Ishikawa (cell line): ENCODE results near the gene MAGOH.

Experiments used
- CEBPB ChIP-seq: IDR thresholded peaks from 2 replicates; pipeline ENCODE4 v1.6.1; 2012
- CREB1 ChIP-seq: IDR thresholded peaks from 2 replicates; pipeline ENCODE4 v1.6.1; 2012; ENCODE audit warnings: low read depth
- EGR1 ChIP-seq: IDR thresholded peaks from 2 replicates; pipeline ENCODE4 v1.6.1; 2012
- EP300 ChIP-seq: IDR thresholded peaks from 2 replicates; pipeline ENCODE4 v1.6.1; 2012; ENCODE audit warnings: borderline replicate concordance
- FOXM1 ChIP-seq: IDR thresholded peaks from 2 replicates; pipeline ENCODE4 v1.6.1; 2012; ENCODE audit warnings: low read depth, borderline replicate concordance
- MAX ChIP-seq: IDR thresholded peaks from 2 replicates; pipeline ENCODE4 v1.6.1; 2012
- NFIC ChIP-seq: IDR thresholded peaks from 2 replicates; pipeline ENCODE4 v1.6.1; 2012
- RAD21 ChIP-seq: IDR thresholded peaks from 2 replicates; pipeline ENCODE4 v1.6.1; 2012; ENCODE audit warnings: low read depth
- TAF1 ChIP-seq: IDR thresholded peaks from 2 replicates; pipeline ENCODE4 v1.6.1; 2012; ENCODE audit warnings: low read depth, mild to moderate bottlenecking
- TCF12 ChIP-seq: IDR thresholded peaks from 2 replicates; pipeline ENCODE4 v1.6.1; 2012; ENCODE audit warnings: low read depth
- TEAD4 ChIP-seq: IDR thresholded peaks from 2 replicates; pipeline ENCODE4 v1.6.1; 2012
- USF1 ChIP-seq: IDR thresholded peaks from 2 replicates; pipeline ENCODE4 v1.6.1; 2012
- YY1 ChIP-seq: IDR thresholded peaks from 2 replicates; pipeline ENCODE4 v1.6.1; 2012; ENCODE audit warnings: low read depth
- ZBTB7A ChIP-seq: IDR thresholded peaks from 2 replicates; pipeline ENCODE4 v1.6.1; 2012; ENCODE audit warnings: low read depth
- TF ChIP-seq, protein P1 (sequence below): IDR thresholded peaks from 2 replicates; pipeline ENCODE4 v1.6.1; 2012; ENCODE audit warnings: low read depth, mild to moderate bottlenecking

Gene MAGOH

DNA sequence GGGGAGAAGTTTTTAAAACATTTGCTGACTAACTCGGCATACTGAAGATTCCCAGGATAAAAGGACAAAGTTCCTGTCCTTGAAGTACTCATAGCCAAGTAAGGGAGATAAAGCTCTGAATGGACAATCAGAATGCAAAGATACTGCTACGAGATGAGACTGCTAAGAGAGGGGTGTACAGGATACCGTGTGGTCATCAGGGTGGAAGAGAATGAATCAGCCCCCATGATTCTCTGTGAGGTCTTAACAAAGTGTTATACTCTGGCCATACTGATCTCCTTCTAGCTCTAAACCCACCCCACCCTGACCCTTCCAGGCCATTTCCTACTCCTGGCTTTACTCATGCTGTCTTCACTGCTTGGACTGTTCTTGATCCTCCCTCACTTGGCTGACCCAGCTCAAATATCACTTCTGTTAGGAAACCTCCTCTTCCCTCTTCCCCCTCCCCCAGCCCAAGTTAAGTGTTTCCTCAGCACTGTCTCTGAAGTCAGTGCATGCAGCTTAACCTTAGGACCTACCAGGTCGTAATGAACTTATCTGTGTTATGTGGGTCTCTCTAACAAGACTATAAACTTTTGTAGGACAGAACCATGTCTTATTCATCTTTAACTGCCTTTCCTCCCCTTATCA lies 15.8 kb upstream of the MAGOH start:
- TF ChIP-seq, protein P1, sequence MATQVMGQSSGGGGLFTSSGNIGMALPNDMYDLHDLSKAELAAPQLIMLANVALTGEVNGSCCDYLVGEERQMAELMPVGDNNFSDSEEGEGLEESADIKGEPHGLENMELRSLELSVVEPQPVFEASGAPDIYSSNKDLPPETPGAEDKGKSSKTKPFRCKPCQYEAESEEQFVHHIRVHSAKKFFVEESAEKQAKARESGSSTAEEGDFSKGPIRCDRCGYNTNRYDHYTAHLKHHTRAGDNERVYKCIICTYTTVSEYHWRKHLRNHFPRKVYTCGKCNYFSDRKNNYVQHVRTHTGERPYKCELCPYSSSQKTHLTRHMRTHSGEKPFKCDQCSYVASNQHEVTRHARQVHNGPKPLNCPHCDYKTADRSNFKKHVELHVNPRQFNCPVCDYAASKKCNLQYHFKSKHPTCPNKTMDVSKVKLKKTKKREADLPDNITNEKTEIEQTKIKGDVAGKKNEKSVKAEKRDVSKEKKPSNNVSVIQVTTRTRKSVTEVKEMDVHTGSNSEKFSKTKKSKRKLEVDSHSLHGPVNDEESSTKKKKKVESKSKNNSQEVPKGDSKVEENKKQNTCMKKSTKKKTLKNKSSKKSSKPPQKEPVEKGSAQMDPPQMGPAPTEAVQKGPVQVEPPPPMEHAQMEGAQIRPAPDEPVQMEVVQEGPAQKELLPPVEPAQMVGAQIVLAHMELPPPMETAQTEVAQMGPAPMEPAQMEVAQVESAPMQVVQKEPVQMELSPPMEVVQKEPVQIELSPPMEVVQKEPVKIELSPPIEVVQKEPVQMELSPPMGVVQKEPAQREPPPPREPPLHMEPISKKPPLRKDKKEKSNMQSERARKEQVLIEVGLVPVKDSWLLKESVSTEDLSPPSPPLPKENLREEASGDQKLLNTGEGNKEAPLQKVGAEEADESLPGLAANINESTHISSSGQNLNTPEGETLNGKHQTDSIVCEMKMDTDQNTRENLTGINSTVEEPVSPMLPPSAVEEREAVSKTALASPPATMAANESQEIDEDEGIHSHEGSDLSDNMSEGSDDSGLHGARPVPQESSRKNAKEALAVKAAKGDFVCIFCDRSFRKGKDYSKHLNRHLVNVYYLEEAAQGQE, result no peak
- TF ChIP-seq YY1 (no peak), TCF12 (no peak), ZBTB7A (no peak), USF1 (no peak), CREB1 (no peak), TAF1 (no peak), EGR1 (no peak), FOXM1 (no peak), RAD21 (no peak), EP300 (no peak), CEBPB (no peak), NFIC (no peak), TEAD4 (no peak), MAX (no peak)

- TF ChIP-seq CEBPB (no peak), TCF12 (no peak), YY1 (no peak), EGR1 (no peak), FOXM1 (no peak), USF1 (no peak), TAF1 (no peak), TEAD4 (no peak), MAX (no peak), NFIC (no peak), ZBTB7A (no peak)
Observed at GRCh38 chr1:53250325-53250724, 12.0 kb upstream of the MAGOH start.

GRCh38 chr1:53249706-53250105 lies 11.4 kb upstream of the MAGOH start:
- TF ChIP-seq TAF1 (no peak), YY1 (no peak), TEAD4 (no peak), CREB1 (no peak), EGR1 (no peak), FOXM1 (no peak), EP300 (no peak), ZBTB7A (no peak), MAX (no peak)

GRCh38 chr1:53246261-53247134 lies 8.2 kb upstream of the MAGOH start:
- TF ChIP-seq RAD21 (no peak), EP300 (no peak), ZBTB7A (no peak), YY1 (no peak), TCF12 (no peak), USF1 (no peak), TAF1 (no peak), FOXM1 (no peak)
- TF ChIP-seq, protein P1, result no peak

DNA sequence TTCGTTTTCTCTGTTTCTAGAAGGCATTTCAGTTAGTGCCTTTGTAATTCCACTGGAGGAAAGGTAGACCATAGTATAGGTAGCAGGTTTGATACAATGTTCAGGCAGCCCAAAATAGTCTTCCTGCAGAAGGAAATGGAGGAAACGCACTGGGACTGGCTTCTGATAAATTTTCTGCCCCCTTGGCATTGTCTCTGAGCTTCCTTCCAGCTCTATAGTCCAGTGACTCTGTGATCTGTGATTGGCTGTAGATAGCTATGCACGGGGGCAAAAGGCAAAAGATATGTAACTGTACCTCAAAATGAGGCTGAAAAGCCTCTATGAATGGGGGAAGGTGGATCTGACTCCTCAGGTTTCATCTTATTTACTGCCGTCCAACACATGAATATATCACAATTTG lies 5.8 kb upstream of the MAGOH start:
- TF ChIP-seq TAF1, result no peak
- TF ChIP-seq EGR1, result no peak
- no peak for TF ChIP-seq USF1
- no peak for TF ChIP-seq MAX
- TF ChIP-seq CEBPB, result no peak
- TF ChIP-seq NFIC, result no peak
- TF ChIP-seq EP300, result no peak
- TF ChIP-seq RAD21, result no peak
